Left ventricle myocardium inferior (tissue), 1 donor: ENCODE results near the gene RIIAD1. TPM values are rescaled to one million over a fixed set of nuclear protein-coding genes. Genes with fewer than 3 reads are reported as not detected.

Source experiments
- DNase-seq: peaks from one replicate; pipeline ENCODE4 v3.0.0-alpha.2; 2020
- H3K27ac ChIP-seq: fragments of 200-600 bp; replicated peaks from 2 replicates; pipeline ENCODE4 v1.8.0; 2021
- H3K27me3 ChIP-seq: fragments of 200-600 bp; 2 replicates; pipeline ENCODE4 v1.8.0; 2021; ENCODE audit warnings: low read depth
- H3K36me3 ChIP-seq: fragments of 200-600 bp; 2 replicates; pipeline ENCODE4 v1.8.0; 2021
- H3K4me1 ChIP-seq: fragments of 200-600 bp; 2 replicates; pipeline ENCODE4 v1.8.0; 2021
- H3K4me3 ChIP-seq: fragments of 200-600 bp; 2 replicates; pipeline ENCODE4 v1.8.0; 2021; ENCODE audit warnings: mild to moderate bottlenecking, moderate library complexity
- H3K9me3 ChIP-seq: fragments of 200-600 bp; replicated peaks from 2 replicates; pipeline ENCODE4 v1.8.0; 2021
- CTCF ChIP-seq: fragments of 200-600 bp; IDR thresholded peaks from 2 replicates; pipeline ENCODE4 v1.8.0; 2021; ENCODE audit warnings: antibody characterized with exemption, mild to moderate bottlenecking, borderline replicate concordance
- intact Hi-C: fragments of 100-400 bp; cut with micrococcal nuclease; formaldehyde crosslinking; loops from one replicate; pipeline ENCODE4 v1.11.0; 2022
- total RNA-seq: library from RNA; stranded (reverse); fragmentation: NEBNext Ultra II Directional; extraction: Animal tissue kit (Norgen Biotek cat#: 25700); gene quantifications from one replicate; pipeline ENCODE4 v1.2.1, GENCODE V29; 2021
- donor health status: DM: no; HTN: yes; CAD: no; lungs with severe emphysema.

RIIAD1 gene
- total RNA-seq, 1 donor from 2014 or later: 5.6 TPM

- Histone ChIP-seq H3K36me3 (peaks cover 77% of the 10 kb centered on the region), H3K27ac (no peak overlapping the region), H3K4me1 (no peaks in the 10 kb centered on the region), H3K27me3 (no peaks in the 10 kb centered on the region), H3K4me3 (no peak overlapping the region), H3K9me3 (no peaks in the 10 kb centered on the region)
- TF ChIP-seq CTCF: no peak
- no peak for DNase-seq
- intact Hi-C loops: no loop called here
Observed at GRCh38 chr1:151776665-151777062, 55.3 kb downstream of the RIIAD1 start.

GRCh38 chr1:151777317-151777716 is 56.0 kb downstream of the RIIAD1 start:
- TF ChIP-seq CTCF: no peak
- intact Hi-C loops: no loop called here
- no peaks in the 10 kb centered on the region for H3K4me1 ChIP-seq
- no peaks in the 10 kb centered on the region for H3K9me3 ChIP-seq
- DNase-seq: no peak
- H3K27me3 ChIP-seq: no peaks in the 10 kb centered on the region
- H3K36me3 ChIP-seq: peaks cover 81% of the 10 kb centered on the region
- no peak overlapping the region for H3K4me3 ChIP-seq
- no peak overlapping the region for H3K27ac ChIP-seq

Other genes with a start within 250 kb of the RIIAD1 start
- 0.52 TPM for gene CGN, start 210.1 kb upstream of the RIIAD1 start, total RNA-seq
- 3.6 TPM for gene TUFT1, start 181.2 kb upstream of the RIIAD1 start, total RNA-seq
- 31.8 TPM for gene SNX27, start 109.5 kb upstream of the RIIAD1 start, total RNA-seq
- not detected for gene CELF3, start 4.7 kb upstream of the RIIAD1 start, total RNA-seq
- 41.8 TPM for gene MRPL9, start 42.0 kb downstream of the RIIAD1 start, total RNA-seq
- gene TDRKH, start 69.0 kb downstream of the RIIAD1 start, total RNA-seq: 3.8 TPM
- 0.77 TPM for gene LINGO4, start 83.9 kb downstream of the RIIAD1 start, total RNA-seq
- gene RORC, start 110.3 kb downstream of the RIIAD1 start, total RNA-seq: 10.3 TPM
- gene C2CD4D, start 118.3 kb downstream of the RIIAD1 start, total RNA-seq: not detected
- not detected for gene THEM5, start 132.2 kb downstream of the RIIAD1 start, total RNA-seq
- gene THEM4, start 188.0 kb downstream of the RIIAD1 start, total RNA-seq: 15.8 TPM